ENCODE data around the gene DENND4A.
A peak's percentile ranks its signal among the peaks of the same experiment; 100 is the strongest.
"Not testable (repeated sequence)": the region's sequence is repeated elsewhere in the genome, so short reads cannot be mapped to it uniquely, and the experiment has no call there.

DENND4A gene

GRCh38 chr15:65818927-65819562, 27.0 kb upstream of the DENND4A start:
- DNase-seq: no peak

- peak; percentile 33 for DNase-seq
Observed at GRCh38 chr15:65816441-65816840, 24.3 kb upstream of the DENND4A start.

GRCh38 chr15:65816008-65816407, 23.9 kb upstream of the DENND4A start:
- not testable (repeated sequence) for DNase-seq

GRCh38 chr15:65814271-65814670, 22.2 kb upstream of the DENND4A start:
- not testable (repeated sequence) for DNase-seq

GRCh38 chr15:65812916-65813315, 20.8 kb upstream of the DENND4A start:
- DNase-seq: no peak

GRCh38 chr15:65812467-65812866, 20.4 kb upstream of the DENND4A start:
- DNase-seq: no peak

GRCh38 chr15:65811835-65812234, 19.7 kb upstream of the DENND4A start:
- DNase-seq: no peak

- DNase-seq: not testable (repeated sequence)
Observed at GRCh38 chr15:65811011-65811733, 19.1 kb upstream of the DENND4A start.

GRCh38 chr15:65806397-65806796, 14.3 kb upstream of the DENND4A start:
- DNase-seq: no peak

GRCh38 chr15:65805019-65805745, 13.1 kb upstream of the DENND4A start:
- no peak for DNase-seq

- DNase-seq: no peak
Observed at GRCh38 chr15:65804252-65804931, 12.3 kb upstream of the DENND4A start.

- DNase-seq: no peak
Observed at GRCh38 chr15:65801229-65801805, 9.2 kb upstream of the DENND4A start.

GRCh38 chr15:65796610-65797078, 4.6 kb upstream of the DENND4A start:
- no peak for DNase-seq

- no peak for DNase-seq
Observed at GRCh38 chr15:65795663-65796216, 3.6 kb upstream of the DENND4A start.

- DNase-seq: no peak
Observed at GRCh38 chr15:65793818-65794104, 1.7 kb upstream of the DENND4A start.

- DNase-seq: no peak
Observed at GRCh38 chr15:65792988-65793817, 1.1 kb upstream of the DENND4A start.

GRCh38 chr15:65791335-65792137, 557 bp downstream of the DENND4A start:
- peak; percentile 56 for DNase-seq

GRCh38 chr15:65790694-65791334, 1.3 kb downstream of the DENND4A start:
- DNase-seq: no peak

GRCh38 chr15:65789759-65790425, 2.2 kb downstream of the DENND4A start:
- no peak for DNase-seq

GRCh38 chr15:65789105-65789504, 3.0 kb downstream of the DENND4A start:
- no peak for DNase-seq
